ENCODE results near the gene UBLCP1. TPM values are rescaled to one million over a fixed set of nuclear protein-coding genes. Genes with fewer than 3 reads are reported as not detected.

The UBLCP1 gene
- total RNA-seq: 18.5 TPM

DNA sequence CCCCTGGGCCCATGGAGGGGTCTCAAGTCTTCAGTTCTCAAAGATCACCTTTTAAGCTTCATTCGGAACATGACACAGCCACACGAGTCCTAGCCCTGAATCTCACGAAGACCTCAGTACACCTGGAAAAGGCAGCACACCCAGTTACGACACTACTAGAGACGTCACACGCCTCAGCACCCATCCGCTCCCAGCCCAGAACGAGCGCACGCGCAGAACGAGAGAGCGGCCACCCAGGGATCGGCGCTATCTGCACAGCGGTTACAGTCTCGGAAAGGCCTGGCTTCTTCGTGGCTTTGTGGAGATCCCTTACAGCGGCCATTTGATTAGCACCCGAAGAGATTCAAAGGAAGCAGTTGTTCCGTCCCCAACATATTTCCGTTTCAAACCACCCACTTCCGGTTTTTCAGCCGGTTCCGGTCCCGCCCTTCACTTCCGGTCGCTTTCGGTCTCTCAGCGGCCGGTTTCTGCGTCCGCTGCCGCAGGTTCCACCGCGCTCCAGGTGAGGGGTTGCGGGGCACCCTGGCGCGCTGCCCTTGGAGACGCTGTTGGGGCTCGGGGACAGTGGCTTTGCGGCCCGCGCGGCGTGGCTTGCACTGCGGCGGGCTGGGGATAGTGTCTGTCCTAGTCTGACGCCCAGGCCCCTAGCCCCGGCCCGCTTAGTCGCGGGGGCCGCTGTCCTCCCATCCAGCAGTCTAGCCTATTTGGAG, at the start of gene UBLCP1:
Gene UBLCP1 (plus strand): TSS at position 432 of the 710 bp plus-strand sequence. CDS start 5,626 bp downstream, outside the sequence.

GRCh38 chr5:159330131-159330800, 67.2 kb downstream of the UBLCP1 start, which contains the start of gene IL12B:
IL12B (minus strand) TSS chr5:159330487; CDS start chr5:159326782, 3,705 bp downstream.

Other genes starting within 250 kb of the UBLCP1 start
- gene EBF1, start 163.4 kb upstream of the UBLCP1 start, total RNA-seq: 45.6 TPM
- gene RNF145, start 53.7 kb upstream of the UBLCP1 start, total RNA-seq: 115 TPM
- gene IL12B, start 67.2 kb downstream of the UBLCP1 start, total RNA-seq: not detected

All from camera-type eye (tissue), 1 donor.